ENCODE results near the gene KCNE4.

KCNE4 gene

GRCh38 chr2:223051693-223052289, at the start of gene KCNE4:
KCNE4 (plus strand) TSS chr2:223052190; CDS start chr2:223052831, 641 bp downstream.
- no peak for DNase-seq

GRCh38 chr2:223003191-223003590, 48.8 kb upstream of the KCNE4 start:
- DNase-seq: no peak

- DNase-seq: no peak
Measured at GRCh38 chr2:223005496-223005895, 46.5 kb upstream of the KCNE4 start.

- no peak for DNase-seq
Measured at GRCh38 chr2:223007531-223007930, 44.5 kb upstream of the KCNE4 start.

GRCh38 chr2:223008162-223008561, 43.8 kb upstream of the KCNE4 start:
- DNase-seq: no peak

- no peak for DNase-seq
Measured at GRCh38 chr2:223008956-223009355, 43.0 kb upstream of the KCNE4 start.

- no peak for DNase-seq
Measured at GRCh38 chr2:223010641-223011040, 41.3 kb upstream of the KCNE4 start.

- no peak for DNase-seq
Measured at GRCh38 chr2:223012291-223012690, 39.7 kb upstream of the KCNE4 start.

GRCh38 chr2:223019390-223019930, 32.5 kb upstream of the KCNE4 start:
- DNase-seq: no peak

GRCh38 chr2:223019987-223020717, 31.8 kb upstream of the KCNE4 start:
- DNase-seq: no peak

- no peak for DNase-seq
Measured at GRCh38 chr2:223020971-223021675, 30.9 kb upstream of the KCNE4 start.

GRCh38 chr2:223026357-223027110, 25.5 kb upstream of the KCNE4 start:
- no peak for DNase-seq

- DNase-seq: peak; percentile 69
Measured at GRCh38 chr2:223027442-223027841, 24.5 kb upstream of the KCNE4 start.

- no peak for DNase-seq
Measured at GRCh38 chr2:223029287-223029686, 22.7 kb upstream of the KCNE4 start.

GRCh38 chr2:223032187-223033142, 19.5 kb upstream of the KCNE4 start:
- DNase-seq: no peak

GRCh38 chr2:223034221-223034975, 17.6 kb upstream of the KCNE4 start:
- no peak for DNase-seq

GRCh38 chr2:223036790-223037444, 15.1 kb upstream of the KCNE4 start:
- DNase-seq: no peak

- no peak for DNase-seq
Measured at GRCh38 chr2:223037445-223037800, 14.6 kb upstream of the KCNE4 start.

- no peak for DNase-seq
Measured at GRCh38 chr2:223039618-223040017, 12.4 kb upstream of the KCNE4 start.

GRCh38 chr2:223040527-223040926, 11.5 kb upstream of the KCNE4 start:
- DNase-seq: no peak

Data from NCI-H446 treated with DMSO at 0.1 percent for 48 hours (cell line).